ENCODE measurements around the gene PTPRN2. TPM values are rescaled to one million over a fixed set of nuclear protein-coding genes. Genes with fewer than 3 reads are reported as not detected.

PTPRN2 gene
- total RNA-seq, 1 experiment from 2014 or later: 1.7 TPM

GRCh38 chr7:157789094-157789493 is 798.5 kb downstream of the PTPRN2 start:
- no peak overlapping the region for H2AFZ ChIP-seq (ENCODE audit: low read length)
- H3K4me1 ChIP-seq (ENCODE audit: low read length): no peaks in the 10 kb centered on the region
- no peaks in the 10 kb centered on the region for H4K20me1 ChIP-seq (ENCODE audit: insufficient read depth, low read depth, low read length)
- no peak overlapping the region for H3K9ac ChIP-seq (ENCODE audit: low read length)
- H3K9me2 ChIP-seq (replicated peaks; ENCODE audit: insufficient read depth, low read length): no peaks in the 10 kb centered on the region
- H3K4me3 ChIP-seq (ENCODE audit: low read length): no peak overlapping the region
- H3K27ac ChIP-seq (ENCODE audit: low read length): no peak overlapping the region
- H3K36me3 ChIP-seq (ENCODE audit: insufficient read depth, low read length): no peaks in the 10 kb centered on the region
- H3K79me2 ChIP-seq (ENCODE audit: low read length): no peaks in the 10 kb centered on the region
- DNase-seq: no peak
- no peaks in the 10 kb centered on the region for H3K9me3 ChIP-seq (ENCODE audit: low read length)
- H3K27me3 ChIP-seq (ENCODE audit: low read length): no peaks in the 10 kb centered on the region
- no peak overlapping the region for H3K4me2 ChIP-seq (ENCODE audit: low read depth, low read length, poor library complexity, severe bottlenecking)

GRCh38 chr7:157788573-157788972 is 799.0 kb downstream of the PTPRN2 start:
- Histone ChIP-seq H3K36me3 (ENCODE audit: insufficient read depth, low read length) (no peaks in the 10 kb centered on the region), H3K9me3 (ENCODE audit: low read length) (no peaks in the 10 kb centered on the region), H3K9me2 (replicated peaks; ENCODE audit: insufficient read depth, low read length) (no peaks in the 10 kb centered on the region), H3K4me2 (ENCODE audit: low read depth, low read length, poor library complexity, severe bottlenecking) (no peak overlapping the region), H3K4me1 (ENCODE audit: low read length) (no peaks in the 10 kb centered on the region), H4K20me1 (ENCODE audit: insufficient read depth, low read depth, low read length) (no peaks in the 10 kb centered on the region), H3K27ac (ENCODE audit: low read length) (no peak overlapping the region), H3K79me2 (ENCODE audit: low read length) (no peaks in the 10 kb centered on the region), H3K27me3 (ENCODE audit: low read length) (no peaks in the 10 kb centered on the region), H3K9ac (ENCODE audit: low read length) (no peak overlapping the region), H2AFZ (ENCODE audit: low read length) (no peak overlapping the region), H3K4me3 (ENCODE audit: low read length) (no peak overlapping the region)
- no peak for DNase-seq

- DNase-seq: no peak
- Histone ChIP-seq H3K79me2 (ENCODE audit: low read length) (no peaks in the 10 kb centered on the region), H3K4me3 (ENCODE audit: low read length) (no peak overlapping the region), H3K27me3 (ENCODE audit: low read length) (no peaks in the 10 kb centered on the region), H4K20me1 (ENCODE audit: insufficient read depth, low read depth, low read length) (no peaks in the 10 kb centered on the region), H3K27ac (ENCODE audit: low read length) (no peak overlapping the region), H3K9me3 (ENCODE audit: low read length) (no peaks in the 10 kb centered on the region), H3K36me3 (ENCODE audit: insufficient read depth, low read length) (no peaks in the 10 kb centered on the region), H3K4me1 (ENCODE audit: low read length) (no peaks in the 10 kb centered on the region), H3K9ac (ENCODE audit: low read length) (no peak overlapping the region), H3K9me2 (replicated peaks; ENCODE audit: insufficient read depth, low read length) (no peaks in the 10 kb centered on the region), H2AFZ (ENCODE audit: low read length) (no peak overlapping the region), H3K4me2 (ENCODE audit: low read depth, low read length, poor library complexity, severe bottlenecking) (no peak overlapping the region)
These were observed 800.3 kb downstream of the PTPRN2 start for GRCh38 chr7:157787275-157787701.

- no peak for DNase-seq
- Histone ChIP-seq H3K36me3 (ENCODE audit: insufficient read depth, low read length) (no peaks in the 10 kb centered on the region), H3K27me3 (ENCODE audit: low read length) (no peaks in the 10 kb centered on the region), H3K9me3 (ENCODE audit: low read length) (no peaks in the 10 kb centered on the region), H3K79me2 (ENCODE audit: low read length) (no peaks in the 10 kb centered on the region), H2AFZ (ENCODE audit: low read length) (no peak overlapping the region), H3K4me2 (ENCODE audit: low read depth, low read length, poor library complexity, severe bottlenecking) (no peak overlapping the region), H3K27ac (ENCODE audit: low read length) (no peak overlapping the region), H3K9me2 (replicated peaks; ENCODE audit: insufficient read depth, low read length) (no peaks in the 10 kb centered on the region), H3K4me3 (ENCODE audit: low read length) (no peak overlapping the region), H3K4me1 (ENCODE audit: low read length) (no peaks in the 10 kb centered on the region), H4K20me1 (ENCODE audit: insufficient read depth, low read depth, low read length) (no peaks in the 10 kb centered on the region), H3K9ac (ENCODE audit: low read length) (no peak overlapping the region)
These were observed 801.0 kb downstream of the PTPRN2 start for GRCh38 chr7:157786375-157787274.

GRCh38 chr7:157785486-157786186 is 802.0 kb downstream of the PTPRN2 start:
- H2AFZ ChIP-seq (ENCODE audit: low read length): no peak overlapping the region
- no peak overlapping the region for H3K9ac ChIP-seq (ENCODE audit: low read length)
- no peak overlapping the region for H3K4me2 ChIP-seq (ENCODE audit: low read depth, low read length, poor library complexity, severe bottlenecking)
- no peaks in the 10 kb centered on the region for H3K9me3 ChIP-seq (ENCODE audit: low read length)
- H4K20me1 ChIP-seq (ENCODE audit: insufficient read depth, low read depth, low read length): no peaks in the 10 kb centered on the region
- DNase-seq: no peak
- H3K9me2 ChIP-seq (replicated peaks; ENCODE audit: insufficient read depth, low read length): no peaks in the 10 kb centered on the region
- H3K79me2 ChIP-seq (ENCODE audit: low read length): no peaks in the 10 kb centered on the region
- H3K4me3 ChIP-seq (ENCODE audit: low read length): no peak overlapping the region
- no peaks in the 10 kb centered on the region for H3K4me1 ChIP-seq (ENCODE audit: low read length)
- H3K27ac ChIP-seq (ENCODE audit: low read length): no peak overlapping the region
- no peaks in the 10 kb centered on the region for H3K36me3 ChIP-seq (ENCODE audit: insufficient read depth, low read length)
- no peaks in the 10 kb centered on the region for H3K27me3 ChIP-seq (ENCODE audit: low read length)

- no peak overlapping the region for H3K27ac ChIP-seq (ENCODE audit: low read length)
- H3K4me2 ChIP-seq (ENCODE audit: low read depth, low read length, poor library complexity, severe bottlenecking): no peak overlapping the region
- no peak for DNase-seq
- no peaks in the 10 kb centered on the region for H3K9me3 ChIP-seq (ENCODE audit: low read length)
- H4K20me1 ChIP-seq (ENCODE audit: insufficient read depth, low read depth, low read length): no peaks in the 10 kb centered on the region
- no peaks in the 10 kb centered on the region for H3K27me3 ChIP-seq (ENCODE audit: low read length)
- no peaks in the 10 kb centered on the region for H3K36me3 ChIP-seq (ENCODE audit: insufficient read depth, low read length)
- H3K9me2 ChIP-seq (replicated peaks; ENCODE audit: insufficient read depth, low read length): no peaks in the 10 kb centered on the region
- H3K9ac ChIP-seq (ENCODE audit: low read length): no peak overlapping the region
- H2AFZ ChIP-seq (ENCODE audit: low read length): no peak overlapping the region
- no peaks in the 10 kb centered on the region for H3K79me2 ChIP-seq (ENCODE audit: low read length)
- H3K4me3 ChIP-seq (ENCODE audit: low read length): no peak overlapping the region
- no peaks in the 10 kb centered on the region for H3K4me1 ChIP-seq (ENCODE audit: low read length)
These were observed 802.6 kb downstream of the PTPRN2 start for GRCh38 chr7:157784979-157785441.

GRCh38 chr7:157784041-157784835 is 803.4 kb downstream of the PTPRN2 start:
- Histone ChIP-seq H3K36me3 (ENCODE audit: insufficient read depth, low read length) (no peaks in the 10 kb centered on the region), H3K79me2 (ENCODE audit: low read length) (no peaks in the 10 kb centered on the region), H4K20me1 (ENCODE audit: insufficient read depth, low read depth, low read length) (no peaks in the 10 kb centered on the region), H3K27ac (ENCODE audit: low read length) (no peak overlapping the region), H2AFZ (ENCODE audit: low read length) (no peak overlapping the region), H3K9me3 (ENCODE audit: low read length) (no peaks in the 10 kb centered on the region), H3K4me2 (ENCODE audit: low read depth, low read length, poor library complexity, severe bottlenecking) (no peak overlapping the region), H3K9me2 (replicated peaks; ENCODE audit: insufficient read depth, low read length) (no peaks in the 10 kb centered on the region), H3K27me3 (ENCODE audit: low read length) (no peaks in the 10 kb centered on the region), H3K4me3 (ENCODE audit: low read length) (no peak overlapping the region), H3K9ac (ENCODE audit: low read length) (no peak overlapping the region), H3K4me1 (ENCODE audit: low read length) (no peaks in the 10 kb centered on the region)
- no peak for DNase-seq

GRCh38 chr7:157782041-157782440 is 805.6 kb downstream of the PTPRN2 start:
- Histone ChIP-seq H2AFZ (ENCODE audit: low read length) (no peak overlapping the region), H3K4me3 (ENCODE audit: low read length) (no peak overlapping the region), H3K36me3 (ENCODE audit: insufficient read depth, low read length) (no peaks in the 10 kb centered on the region), H3K27me3 (ENCODE audit: low read length) (no peaks in the 10 kb centered on the region), H3K27ac (ENCODE audit: low read length) (no peak overlapping the region), H3K79me2 (ENCODE audit: low read length) (no peaks in the 10 kb centered on the region), H4K20me1 (ENCODE audit: insufficient read depth, low read depth, low read length) (no peaks in the 10 kb centered on the region), H3K9me3 (ENCODE audit: low read length) (no peaks in the 10 kb centered on the region), H3K9ac (ENCODE audit: low read length) (no peak overlapping the region), H3K4me2 (ENCODE audit: low read depth, low read length, poor library complexity, severe bottlenecking) (no peak overlapping the region), H3K4me1 (ENCODE audit: low read length) (no peaks in the 10 kb centered on the region), H3K9me2 (replicated peaks; ENCODE audit: insufficient read depth, low read length) (no peaks in the 10 kb centered on the region)
- DNase-seq: no peak
